ENCODE results near the gene BAZ1A.

Gene BAZ1A

GRCh38 chr14:34835312-34835711, 39.8 kb downstream of the BAZ1A start:
- Histone ChIP-seq H3F3A (ENCODE audit: insufficient read depth, low read length) (no peaks in the 10 kb centered on the region), H3K4me2 (ENCODE audit: low read length) (no peak overlapping the region), H2AFZ (ENCODE audit: low read length) (no peak overlapping the region), H3K36me3 (ENCODE audit: insufficient read depth, low read length) (peaks cover 21% of the 10 kb centered on the region), H3K4me3 (ENCODE audit: low read depth, low read length, poor library complexity, severe bottlenecking) (no peak overlapping the region), H3K9me2 (ENCODE audit: low read depth, low read length) (no peaks in the 10 kb centered on the region), H3K79me2 (ENCODE audit: insufficient read depth, low read length) (peaks cover 17% of the 10 kb centered on the region; the same call in 1 of the 2 replicates), H3K9me3 (ENCODE audit: low read length) (no peaks in the 10 kb centered on the region), H3K4me1 (ENCODE audit: insufficient read depth, low read length, severe bottlenecking) (no peaks in the 10 kb centered on the region), H3K27me3 (ENCODE audit: insufficient read depth, low read length) (no peaks in the 10 kb centered on the region), H3K27ac (ENCODE audit: low read depth, low read length, poor library complexity, severe bottlenecking) (no peak overlapping the region), H4K20me1 (ENCODE audit: insufficient read depth, low read length) (no peaks in the 10 kb centered on the region), H3K9ac (ENCODE audit: low read length) (no peak overlapping the region)
- TF ChIP-seq, protein P1, sequence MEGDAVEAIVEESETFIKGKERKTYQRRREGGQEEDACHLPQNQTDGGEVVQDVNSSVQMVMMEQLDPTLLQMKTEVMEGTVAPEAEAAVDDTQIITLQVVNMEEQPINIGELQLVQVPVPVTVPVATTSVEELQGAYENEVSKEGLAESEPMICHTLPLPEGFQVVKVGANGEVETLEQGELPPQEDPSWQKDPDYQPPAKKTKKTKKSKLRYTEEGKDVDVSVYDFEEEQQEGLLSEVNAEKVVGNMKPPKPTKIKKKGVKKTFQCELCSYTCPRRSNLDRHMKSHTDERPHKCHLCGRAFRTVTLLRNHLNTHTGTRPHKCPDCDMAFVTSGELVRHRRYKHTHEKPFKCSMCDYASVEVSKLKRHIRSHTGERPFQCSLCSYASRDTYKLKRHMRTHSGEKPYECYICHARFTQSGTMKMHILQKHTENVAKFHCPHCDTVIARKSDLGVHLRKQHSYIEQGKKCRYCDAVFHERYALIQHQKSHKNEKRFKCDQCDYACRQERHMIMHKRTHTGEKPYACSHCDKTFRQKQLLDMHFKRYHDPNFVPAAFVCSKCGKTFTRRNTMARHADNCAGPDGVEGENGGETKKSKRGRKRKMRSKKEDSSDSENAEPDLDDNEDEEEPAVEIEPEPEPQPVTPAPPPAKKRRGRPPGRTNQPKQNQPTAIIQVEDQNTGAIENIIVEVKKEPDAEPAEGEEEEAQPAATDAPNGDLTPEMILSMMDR (IDR thresholded peaks at IDR 0.05; ENCODE audit: low read length): no peak
- no peak for TF ChIP-seq EZH2 (IDR thresholded peaks at IDR 0.05; ENCODE audit: borderline replicate concordance, low read length)

GRCh38 chr14:34833549-34834523, 41.3 kb downstream of the BAZ1A start:
- H3K9ac ChIP-seq (ENCODE audit: low read length): no peak overlapping the region
- no peak overlapping the region for H3K4me3 ChIP-seq (ENCODE audit: low read depth, low read length, poor library complexity, severe bottlenecking)
- no peaks in the 10 kb centered on the region for H3K4me1 ChIP-seq (ENCODE audit: insufficient read depth, low read length, severe bottlenecking)
- peaks cover 22% of the 10 kb centered on the region; the same call in 1 of the 2 replicates for H3K79me2 ChIP-seq (ENCODE audit: insufficient read depth, low read length)
- H3K36me3 ChIP-seq (ENCODE audit: insufficient read depth, low read length): peaks cover 13% of the 10 kb centered on the region; the same call in 1 of the 2 replicates
- H3F3A ChIP-seq (ENCODE audit: insufficient read depth, low read length): no peaks in the 10 kb centered on the region
- no peaks in the 10 kb centered on the region for H3K9me2 ChIP-seq (ENCODE audit: low read depth, low read length)
- H3K4me2 ChIP-seq (ENCODE audit: low read length): no peak overlapping the region
- TF ChIP-seq EZH2 (IDR thresholded peaks at IDR 0.05; ENCODE audit: borderline replicate concordance, low read length): no peak
- TF ChIP-seq, protein P1 (IDR thresholded peaks at IDR 0.05; ENCODE audit: low read length): no peak
- no peaks in the 10 kb centered on the region for H4K20me1 ChIP-seq (ENCODE audit: insufficient read depth, low read length)
- H3K27me3 ChIP-seq (ENCODE audit: insufficient read depth, low read length): no peaks in the 10 kb centered on the region
- H3K27ac ChIP-seq (ENCODE audit: low read depth, low read length, poor library complexity, severe bottlenecking): no peak overlapping the region
- no peak overlapping the region for H2AFZ ChIP-seq (ENCODE audit: low read length)
- H3K9me3 ChIP-seq (ENCODE audit: low read length): no peaks in the 10 kb centered on the region

DNA sequence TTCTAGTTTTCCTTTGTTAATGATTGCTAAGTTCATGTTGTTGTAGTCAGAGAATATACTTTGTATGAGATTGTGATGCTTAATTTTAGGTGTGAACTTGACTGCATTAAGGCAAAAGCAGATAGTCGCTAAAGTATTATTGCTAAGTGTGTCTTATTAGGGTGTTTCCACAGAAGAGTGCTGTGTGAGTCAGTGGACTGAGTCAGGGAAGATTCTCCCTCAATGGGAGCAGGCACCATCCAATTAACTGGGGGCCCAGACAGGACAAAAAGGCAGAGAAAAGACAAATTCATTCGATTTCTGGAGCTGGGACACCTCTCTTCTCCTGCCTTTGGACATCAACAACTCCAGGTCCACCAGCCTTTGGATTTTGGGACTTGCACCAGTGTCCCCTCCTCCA, 48.5 kb downstream of the BAZ1A start:
- Histone ChIP-seq H3K4me2 (ENCODE audit: low read length) (no peak overlapping the region), H3K27ac (ENCODE audit: low read depth, low read length, poor library complexity, severe bottlenecking) (no peak overlapping the region), H3K36me3 (ENCODE audit: insufficient read depth, low read length) (peaks cover 64% of the 10 kb centered on the region), H3K4me3 (ENCODE audit: low read depth, low read length, poor library complexity, severe bottlenecking) (no peak overlapping the region), H4K20me1 (ENCODE audit: insufficient read depth, low read length) (no peaks in the 10 kb centered on the region), H3F3A (ENCODE audit: insufficient read depth, low read length) (no peaks in the 10 kb centered on the region), H3K9me3 (ENCODE audit: low read length) (no peaks in the 10 kb centered on the region), H3K9me2 (ENCODE audit: low read depth, low read length) (no peaks in the 10 kb centered on the region), H3K79me2 (ENCODE audit: insufficient read depth, low read length) (0 out of 2 replicates have a peak, but pooled peaks cover 5% of the 10 kb centered on the region), H3K9ac (ENCODE audit: low read length) (no peak overlapping the region), H3K4me1 (ENCODE audit: insufficient read depth, low read length, severe bottlenecking) (no peaks in the 10 kb centered on the region), H2AFZ (ENCODE audit: low read length) (no peak overlapping the region), H3K27me3 (ENCODE audit: insufficient read depth, low read length) (no peaks in the 10 kb centered on the region)
- no peak for TF ChIP-seq EZH2 (IDR thresholded peaks at IDR 0.05; ENCODE audit: borderline replicate concordance, low read length)
- TF ChIP-seq, protein P1 (IDR thresholded peaks at IDR 0.05; ENCODE audit: low read length): no peak
